A549 (cell line): ENCODE results near the gene OVOL1.

Experiments used
- BHLHE40 ChIP-seq: IDR thresholded peaks from 2 replicates; pipeline ENCODE4 v1.6.1; 2012; ENCODE audit warnings: low read depth, low read length, inconsistent platforms
- CBX2 ChIP-seq: fragments of 200-600 bp; sonication (generic); IDR thresholded peaks from 2 replicates; pipeline ENCODE4 v1.6.1; 2016; ENCODE audit warnings: low read depth, mild to moderate bottlenecking, borderline replicate concordance
- CEBPB ChIP-seq, 2 experiments: fragments of >200 bp in 1 of 2; sonication (Bioruptor Twin) in 1 of 2; formaldehyde crosslinking in 1 of 2; IDR thresholded peaks; 2 replicates each; pipeline ENCODE4 v1.6.1; 2012 to 2016
- CTCF ChIP-seq: fragments of >200 bp; sonication (Bioruptor Twin); formaldehyde crosslinking; IDR thresholded peaks from 3 replicates; pipeline ENCODE4 v1.5.1; 2016
- ESRRA ChIP-seq: fragments of 150-350 bp; IDR thresholded peaks from 2 replicates; pipeline ENCODE4 v1.6.1; 2014; ENCODE audit warnings: mild to moderate bottlenecking, low read length, borderline replicate concordance
- HEYL ChIP-seq: fragments of 250-450 bp; sonication (Bioruptor Pico); IDR thresholded peaks from 2 replicates; pipeline ENCODE4 v1.8.0; 2021; ENCODE audit warnings: mild to moderate bottlenecking, moderate library complexity
- JUNB ChIP-seq: fragments of >200 bp; sonication (Bioruptor Twin); formaldehyde crosslinking; IDR thresholded peaks from 2 replicates; pipeline ENCODE4 v1.6.1; 2016
- KDM1A ChIP-seq: fragments of 200-600 bp; sonication (generic); IDR thresholded peaks from 2 replicates; pipeline ENCODE4 v1.6.1; 2016; ENCODE audit warnings: low read depth, mild to moderate bottlenecking
- POLR2A ChIP-seq: IDR thresholded peaks from 2 replicates; pipeline ENCODE4 v1.6.1; 2012; ENCODE audit warnings: mild to moderate bottlenecking, low read length
- REST ChIP-seq: fragments of 200-600 bp; sonication (generic); IDR thresholded peaks from 2 replicates; pipeline ENCODE4 v1.6.1; 2016; ENCODE audit warnings: antibody characterized with exemption, mild to moderate bottlenecking, moderate library complexity
- ZFP36 ChIP-seq: fragments of 450-650 bp; IDR thresholded peaks from 2 replicates; pipeline ENCODE4 v1.6.1; 2014; ENCODE audit warnings: borderline replicate concordance; ENCODE audit not compliant: partially characterized antibody

GRCh38 chr11:65777241-65777640, 9.6 kb upstream of the OVOL1 start:
- TF ChIP-seq CTCF (no peak), ZFP36 (no peak), POLR2A (no peak), JUNB (no peak), HEYL (no peak), KDM1A (no peak), REST (no peak), ESRRA (no peak), CBX2 (no peak), CEBPB (IDR thresholded peaks at IDR 0.05) (no peak), BHLHE40 (no peak)
